OCI-LY1 (cell line): ENCODE results near the gene COL9A3.
A peak's percentile ranks its signal among the peaks of the same experiment; 100 is the strongest.

Source experiments
- H2AFZ ChIP-seq: fragments of 200-600 bp; sonication (generic), shearing (Covaris generic); 2 replicates; pipeline ENCODE4 v1.6.0; 2014; ENCODE audit warnings: antibody characterized with exemption, mild to moderate bottlenecking, low read length
- H3F3A ChIP-seq: fragments of 200-600 bp; sonication (generic), shearing (Covaris generic); 2 replicates; pipeline ENCODE4 v1.6.0; 2014; ENCODE audit warnings: mild to moderate bottlenecking, antibody characterized with exemption, low read length, moderate library complexity; ENCODE audit not compliant: insufficient read depth
- H3K27ac ChIP-seq: fragments of 200-600 bp; sonication (generic); 2 replicates; pipeline ENCODE4 v1.5.1; 2014; ENCODE audit warnings: low read length, mixed run types, mild to moderate bottlenecking, low read depth; ENCODE audit not compliant: poor library complexity, severe bottlenecking
- H3K27me3 ChIP-seq: fragments of 200-600 bp; sonication (generic); 2 replicates; pipeline ENCODE4 v1.6.0; 2014; ENCODE audit warnings: antibody characterized with exemption, mild to moderate bottlenecking, low read length, moderate library complexity; ENCODE audit not compliant: insufficient read depth
- H3K36me3 ChIP-seq: fragments of 200-600 bp; sonication (generic); 2 replicates; pipeline ENCODE4 v1.6.1; 2014; ENCODE audit warnings: mild to moderate bottlenecking, antibody characterized with exemption, low read length, moderate library complexity, mixed read lengths; ENCODE audit not compliant: insufficient read depth
- H3K4me1 ChIP-seq: fragments of 200-600 bp; sonication (generic); 2 replicates; pipeline ENCODE4 v1.5.1; 2014; ENCODE audit warnings: mild to moderate bottlenecking, low read length, moderate library complexity; ENCODE audit not compliant: insufficient read depth, severe bottlenecking
- H3K4me2 ChIP-seq: fragments of 200-600 bp; sonication (generic), shearing (Covaris generic); 2 replicates; pipeline ENCODE4 v1.6.1; 2014; ENCODE audit warnings: low read length
- H3K4me3 ChIP-seq: fragments of 200-600 bp; sonication (generic); 2 replicates; pipeline ENCODE4 v1.5.1; 2014; ENCODE audit warnings: low read length, low read depth, mild to moderate bottlenecking, mixed read lengths; ENCODE audit not compliant: poor library complexity, severe bottlenecking
- H3K79me2 ChIP-seq: fragments of 200-600 bp; shearing (Covaris generic); 2 replicates; pipeline ENCODE4 v1.6.1; 2016; ENCODE audit warnings: mixed run types, low read length, mixed read lengths; ENCODE audit not compliant: insufficient read depth
- H3K9ac ChIP-seq: fragments of 200-600 bp; sonication (generic), shearing (Covaris generic); 2 replicates; pipeline ENCODE4 v1.6.1; 2014; ENCODE audit warnings: mild to moderate bottlenecking, low read length, mixed read lengths
- H3K9me2 ChIP-seq: fragments of 200-600 bp; sonication (generic), shearing (Covaris generic); 2 replicates; pipeline ENCODE4 v1.6.1; 2014; ENCODE audit warnings: low read depth, mild to moderate bottlenecking, low read length, mixed read lengths
- H3K9me3 ChIP-seq: fragments of 200-600 bp; shearing (Covaris generic); 2 replicates; pipeline ENCODE4 v1.6.1; 2014; ENCODE audit warnings: low read length, mixed read lengths
- H4K20me1 ChIP-seq: fragments of 200-600 bp; sonication (generic), shearing (Covaris generic); 2 replicates; pipeline ENCODE4 v1.6.0; 2016; ENCODE audit warnings: mild to moderate bottlenecking, low read length; ENCODE audit not compliant: insufficient read depth
- EZH2 ChIP-seq: fragments of 200-600 bp; sonication (generic), shearing (Covaris generic); IDR thresholded peaks from 2 replicates; pipeline ENCODE4 v1.8.0; 2017; ENCODE audit warnings: borderline replicate concordance, mixed run types, mild to moderate bottlenecking, antibody characterized with exemption, low read length, moderate library complexity, mixed read lengths
- TF ChIP-seq, protein P1 (sequence below): fragments of 200-600 bp; sonication (generic), shearing (Covaris generic); IDR thresholded peaks from 2 replicates; pipeline ENCODE4 v1.5.1; 2017; ENCODE audit warnings: mild to moderate bottlenecking, antibody characterized with exemption, low read length, moderate library complexity, mixed read lengths

Gene COL9A3

GRCh38 chr20:62775206-62775605 is 41.6 kb upstream of the COL9A3 start:
- peaks cover 8% of the 10 kb centered on the region for H3K4me1 ChIP-seq
- no peaks in the 10 kb centered on the region for H3K79me2 ChIP-seq
- H3K9me2 ChIP-seq: no peaks in the 10 kb centered on the region
- H2AFZ ChIP-seq: no peak overlapping the region
- no peaks in the 10 kb centered on the region for H3K9me3 ChIP-seq
- H3K4me2 ChIP-seq: no peak overlapping the region
- H3K27ac ChIP-seq: no peak overlapping the region
- H4K20me1 ChIP-seq: no peaks in the 10 kb centered on the region
- no peaks in the 10 kb centered on the region for H3F3A ChIP-seq
- H3K9ac ChIP-seq: no peak overlapping the region
- no peaks in the 10 kb centered on the region for H3K27me3 ChIP-seq
- no peak for TF ChIP-seq EZH2
- no peaks in the 10 kb centered on the region for H3K36me3 ChIP-seq
- H3K4me3 ChIP-seq: no peak overlapping the region

DNA sequence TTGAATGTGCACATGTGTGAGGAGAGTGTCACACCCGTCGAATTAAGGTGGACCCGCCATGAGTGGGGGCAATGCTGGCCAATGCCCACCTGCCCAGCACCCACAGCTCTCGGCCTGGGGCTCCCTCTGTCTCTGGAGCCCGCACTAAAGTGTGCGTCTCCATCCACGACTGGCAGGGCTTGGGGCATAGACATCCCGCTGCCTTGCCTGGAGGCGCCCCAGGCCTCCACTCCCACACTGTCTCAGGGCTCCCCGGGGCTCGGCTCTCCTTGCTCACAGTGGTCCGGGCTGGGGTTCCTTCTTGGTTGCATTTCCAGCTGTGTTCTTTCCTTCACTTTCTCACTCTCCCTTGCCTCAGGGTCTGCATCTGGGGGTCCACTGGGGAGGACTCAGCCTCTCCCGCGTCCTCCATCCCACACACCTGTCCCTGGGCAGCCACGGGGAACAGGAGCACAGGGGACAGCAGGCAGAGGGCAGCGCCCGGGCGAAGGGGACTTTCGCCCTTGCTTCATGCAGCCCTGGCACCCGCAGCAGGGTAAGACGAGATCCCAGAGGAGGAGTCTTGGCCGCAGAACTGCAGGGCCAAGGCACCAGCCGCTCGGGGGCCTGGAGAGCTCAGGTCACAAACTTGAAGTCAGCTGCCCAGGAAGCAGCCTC is 40.7 kb upstream of the COL9A3 start:
- Histone ChIP-seq H3K36me3 (no peaks in the 10 kb centered on the region), H2AFZ (no peak overlapping the region), H3K27ac (no peak overlapping the region), H3K9ac (no peak overlapping the region), H3K27me3 (no peaks in the 10 kb centered on the region), H3K4me2 (0 out of 2 replicates have a peak overlapping the region, but pooled peaks have one; percentile 16), H4K20me1 (no peaks in the 10 kb centered on the region), H3K4me1 (peaks cover 8% of the 10 kb centered on the region), H3K9me2 (no peaks in the 10 kb centered on the region), H3K9me3 (no peaks in the 10 kb centered on the region), H3F3A (no peaks in the 10 kb centered on the region), H3K4me3 (no peak overlapping the region), H3K79me2 (no peaks in the 10 kb centered on the region)
- TF ChIP-seq, protein P1, sequence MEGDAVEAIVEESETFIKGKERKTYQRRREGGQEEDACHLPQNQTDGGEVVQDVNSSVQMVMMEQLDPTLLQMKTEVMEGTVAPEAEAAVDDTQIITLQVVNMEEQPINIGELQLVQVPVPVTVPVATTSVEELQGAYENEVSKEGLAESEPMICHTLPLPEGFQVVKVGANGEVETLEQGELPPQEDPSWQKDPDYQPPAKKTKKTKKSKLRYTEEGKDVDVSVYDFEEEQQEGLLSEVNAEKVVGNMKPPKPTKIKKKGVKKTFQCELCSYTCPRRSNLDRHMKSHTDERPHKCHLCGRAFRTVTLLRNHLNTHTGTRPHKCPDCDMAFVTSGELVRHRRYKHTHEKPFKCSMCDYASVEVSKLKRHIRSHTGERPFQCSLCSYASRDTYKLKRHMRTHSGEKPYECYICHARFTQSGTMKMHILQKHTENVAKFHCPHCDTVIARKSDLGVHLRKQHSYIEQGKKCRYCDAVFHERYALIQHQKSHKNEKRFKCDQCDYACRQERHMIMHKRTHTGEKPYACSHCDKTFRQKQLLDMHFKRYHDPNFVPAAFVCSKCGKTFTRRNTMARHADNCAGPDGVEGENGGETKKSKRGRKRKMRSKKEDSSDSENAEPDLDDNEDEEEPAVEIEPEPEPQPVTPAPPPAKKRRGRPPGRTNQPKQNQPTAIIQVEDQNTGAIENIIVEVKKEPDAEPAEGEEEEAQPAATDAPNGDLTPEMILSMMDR: no peak
- TF ChIP-seq EZH2: no peak

GRCh38 chr20:62776692-62777527 is 39.9 kb upstream of the COL9A3 start:
- H3K9ac ChIP-seq: no peak overlapping the region
- peak overlapping the region; percentile 15 for H3K4me3 ChIP-seq
- H3K27me3 ChIP-seq: no peaks in the 10 kb centered on the region
- H3K4me1 ChIP-seq: peaks cover 8% of the 10 kb centered on the region
- no peaks in the 10 kb centered on the region for H3K79me2 ChIP-seq
- no peak for TF ChIP-seq EZH2
- TF ChIP-seq, protein P1: no peak
- no peaks in the 10 kb centered on the region for H3K9me3 ChIP-seq
- H3F3A ChIP-seq: no peaks in the 10 kb centered on the region
- no peaks in the 10 kb centered on the region for H3K36me3 ChIP-seq
- H3K27ac ChIP-seq: no peak overlapping the region
- H3K9me2 ChIP-seq: no peaks in the 10 kb centered on the region
- no peak overlapping the region for H2AFZ ChIP-seq
- H3K4me2 ChIP-seq: peak overlapping the region; percentile 41; the same call in 1 of the 2 replicates
- H4K20me1 ChIP-seq: no peaks in the 10 kb centered on the region
